NCI-H146 treated with DMSO at 0.1 percent for 48 hours (cell line): Measurements from ENCODE around the gene XRCC5.
"Not testable (repeated sequence)": the region's sequence is repeated elsewhere in the genome, so short reads cannot be mapped to it uniquely, and the experiment has no call there.

Experiments used
- DNase-seq: peaks from one replicate; lab custom pipeline; 2025; ENCODE audit not compliant: unreplicated experiment; lab: John Stamatoyannopoulos, UW

XRCC5 gene

DNA sequence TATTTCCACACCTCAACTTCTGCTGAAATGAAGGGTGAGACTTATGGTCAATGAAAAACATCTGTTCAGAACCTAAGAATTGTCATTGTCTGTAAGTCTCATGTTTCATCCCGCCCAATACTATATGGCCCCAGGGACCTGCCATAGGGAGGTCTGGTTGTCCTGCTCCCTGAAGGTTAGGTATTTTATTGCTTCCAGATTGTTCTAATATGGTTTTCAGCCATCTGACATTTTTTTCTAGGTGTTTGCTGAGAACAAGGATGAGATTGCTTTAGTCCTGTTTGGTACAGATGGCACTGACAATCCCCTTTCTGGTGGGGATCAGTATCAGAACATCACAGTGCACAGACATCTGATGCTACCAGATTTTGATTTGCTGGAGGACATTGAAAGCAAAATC lies 7.3 kb downstream of the XRCC5 start:
- DNase-seq: no peak

- no peak for DNase-seq
Measured at GRCh38 chr2:216117561-216118340, 8.6 kb downstream of the XRCC5 start.

GRCh38 chr2:216118474-216118873 lies 9.3 kb downstream of the XRCC5 start:
- no peak for DNase-seq

DNA sequence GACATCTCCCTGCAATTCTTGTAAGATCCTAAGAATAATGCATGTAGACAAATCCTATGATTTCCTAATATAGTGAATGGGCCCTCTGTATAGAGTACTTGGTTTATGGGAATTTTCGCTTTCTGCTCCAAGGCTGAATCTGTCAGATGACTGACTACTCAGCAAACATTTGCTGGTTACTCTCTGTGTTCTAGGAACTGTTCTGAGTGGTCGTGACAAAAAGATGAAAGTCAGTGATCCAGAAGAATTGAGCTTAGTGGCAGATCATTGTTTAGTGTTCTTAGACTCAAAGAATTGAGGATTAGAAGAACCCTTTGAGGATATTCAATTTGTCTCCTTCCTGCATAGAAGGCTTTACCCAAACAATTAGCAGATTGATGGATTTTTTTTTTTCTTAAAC lies 10.0 kb downstream of the XRCC5 start:
- DNase-seq: no peak

- no peak for DNase-seq
Measured at GRCh38 chr2:216119986-216120385, 10.8 kb downstream of the XRCC5 start.

GRCh38 chr2:216121255-216121654 lies 12.1 kb downstream of the XRCC5 start:
- no peak for DNase-seq

DNA sequence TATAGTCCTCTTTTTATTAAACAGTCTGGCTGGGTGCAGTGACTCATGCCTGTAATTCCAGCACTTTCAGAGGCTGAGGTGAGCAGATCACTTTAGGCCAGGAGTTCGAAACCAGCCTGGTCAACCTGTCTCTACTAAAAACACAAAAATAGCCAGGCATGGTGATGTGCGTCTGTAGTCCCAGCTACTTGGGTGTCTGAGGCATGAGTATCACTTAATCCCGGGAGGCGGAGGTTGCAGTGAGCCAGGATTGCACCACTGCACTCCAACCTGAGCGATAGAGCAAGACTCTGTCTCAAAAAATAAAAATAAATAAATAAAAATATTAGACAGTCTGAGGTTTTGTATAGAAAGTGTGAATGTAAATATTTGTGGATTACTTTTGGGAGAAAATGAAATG lies 17.8 kb downstream of the XRCC5 start:
- no peak for DNase-seq

DNA sequence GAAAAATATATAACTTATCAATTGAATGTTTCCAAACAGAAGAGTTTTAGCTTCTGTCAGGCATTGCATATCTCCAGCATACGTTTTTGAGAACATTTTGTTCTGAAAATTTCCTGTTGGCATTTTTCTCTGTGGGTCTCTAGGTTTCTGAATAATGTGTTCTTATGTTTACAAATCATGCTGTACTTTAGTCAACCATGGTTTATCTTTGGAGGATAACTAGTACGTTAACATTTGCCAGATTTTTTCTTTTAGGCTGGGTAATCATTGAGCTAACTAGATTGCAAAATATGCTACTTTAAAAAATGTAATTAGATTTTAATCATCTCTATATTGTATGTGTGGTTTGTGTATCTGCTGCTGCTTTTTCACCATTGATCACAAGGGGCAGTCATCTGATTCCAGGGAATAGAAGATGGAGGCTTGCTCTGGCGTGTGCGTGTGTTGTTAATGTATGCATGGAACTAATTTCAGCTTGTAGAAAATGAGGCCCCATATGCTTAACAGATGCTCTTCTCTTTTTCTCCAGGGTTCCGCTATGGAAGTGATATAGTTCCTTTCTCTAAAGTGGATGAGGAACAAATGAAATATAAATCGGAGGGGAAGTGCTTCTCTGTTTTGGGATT lies 21.3 kb downstream of the XRCC5 start:
- DNase-seq: no peak

DNA sequence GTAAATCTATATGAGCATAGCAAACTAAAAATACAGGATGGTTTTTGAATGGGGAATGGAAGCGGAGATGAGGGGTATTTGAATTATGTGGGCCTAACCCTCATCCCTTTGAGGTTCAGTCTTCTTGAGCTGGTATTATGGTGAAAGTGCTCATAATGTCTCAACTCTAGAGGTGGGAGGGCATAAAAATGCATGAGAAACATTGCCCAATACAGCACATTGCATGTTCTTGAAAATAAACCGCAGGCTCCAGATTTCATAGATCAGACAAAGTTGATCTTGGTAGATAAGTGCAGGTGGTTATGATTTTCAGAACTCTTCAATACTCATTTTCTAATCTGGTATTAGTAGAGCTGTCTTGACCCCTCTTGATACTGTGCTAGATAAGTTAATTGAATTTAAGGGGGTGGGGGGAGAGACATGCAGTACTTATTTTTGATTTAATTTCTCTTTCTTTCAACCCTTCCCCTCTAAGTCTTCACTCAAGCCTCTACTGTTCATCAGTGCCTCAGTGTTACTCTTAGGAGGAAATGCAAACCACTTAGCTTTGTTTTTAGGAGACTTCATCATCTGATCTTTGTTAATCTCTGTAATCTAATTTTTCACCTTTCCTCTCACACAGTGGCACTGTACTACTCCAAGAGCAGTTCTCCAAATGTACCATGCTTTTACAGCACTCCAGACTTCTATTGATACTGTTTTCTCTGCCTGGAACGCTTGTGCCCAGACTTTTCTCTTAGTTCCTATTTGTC lies 22.2 kb downstream of the XRCC5 start:
- no peak for DNase-seq

DNA sequence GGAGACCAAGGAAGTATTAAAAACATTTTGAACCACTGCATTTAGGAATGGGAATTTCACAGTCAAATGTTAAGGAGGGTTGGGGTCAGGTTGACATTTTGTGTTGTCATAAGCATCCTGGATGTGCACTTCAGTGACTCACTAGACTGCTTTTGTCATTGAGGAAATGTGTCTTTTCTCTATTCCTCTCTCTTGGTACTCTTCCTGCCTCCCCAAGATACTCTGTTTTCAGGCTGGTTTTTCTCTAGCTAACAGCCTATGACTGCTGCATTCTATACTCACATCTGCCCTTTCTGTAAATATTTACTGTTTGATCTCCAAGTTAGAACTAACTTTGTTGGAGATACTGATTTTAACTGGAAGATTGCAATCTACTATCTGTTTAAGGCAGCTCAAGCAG lies 23.4 kb downstream of the XRCC5 start:
- no peak for DNase-seq

DNA sequence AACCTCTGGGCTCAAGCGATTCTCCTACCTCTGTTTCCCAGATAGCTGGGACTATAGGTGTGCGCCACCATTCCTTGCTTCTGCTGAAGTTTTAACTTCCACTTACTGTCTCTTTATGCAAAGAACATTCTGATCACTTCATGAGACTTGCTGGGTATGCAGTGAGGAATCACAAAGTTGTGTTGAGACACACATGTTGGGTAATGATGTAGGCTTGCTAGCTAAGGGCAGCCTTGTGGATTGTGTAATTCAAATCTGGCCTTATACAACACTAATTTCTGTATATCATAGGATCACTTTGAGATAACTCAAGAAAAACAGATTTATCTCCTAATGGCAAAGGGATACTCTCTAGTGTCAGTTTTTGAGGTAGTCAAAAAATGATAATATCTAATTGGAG lies 24.2 kb downstream of the XRCC5 start:
- no peak for DNase-seq

DNA sequence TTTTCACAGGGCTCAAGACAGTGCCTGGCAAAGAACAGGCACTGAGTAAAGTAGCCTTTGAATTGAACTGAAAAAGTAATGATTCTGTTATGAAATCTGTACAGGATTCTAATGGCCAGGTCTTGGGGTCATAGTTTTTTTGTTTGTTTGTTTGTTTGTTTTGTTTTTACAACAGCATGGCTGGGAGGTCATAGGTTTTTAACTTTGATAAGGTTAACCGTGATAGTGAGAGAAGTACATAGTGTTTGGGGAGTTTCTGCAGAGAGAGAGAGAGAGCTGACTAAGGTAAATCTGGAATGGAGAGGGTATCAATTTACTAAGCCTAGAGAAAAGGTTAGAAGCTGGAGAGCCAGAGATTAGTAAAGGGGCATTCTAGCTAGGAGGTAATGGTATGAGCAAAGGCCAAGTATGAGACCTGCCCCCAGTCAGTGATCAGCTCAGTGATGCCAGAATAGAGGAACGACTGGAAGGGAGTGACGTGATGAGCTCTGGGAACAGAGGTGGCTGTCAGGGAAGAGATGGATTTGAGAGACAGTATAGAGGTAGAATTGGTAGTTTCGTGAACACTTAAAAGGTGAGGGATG lies 25.9 kb downstream of the XRCC5 start:
- DNase-seq: no peak

- DNase-seq: no peak
Measured at GRCh38 chr2:216139884-216140283, 30.7 kb downstream of the XRCC5 start.

GRCh38 chr2:216141516-216141915 lies 32.4 kb downstream of the XRCC5 start:
- DNase-seq: not testable (repeated sequence)

DNA sequence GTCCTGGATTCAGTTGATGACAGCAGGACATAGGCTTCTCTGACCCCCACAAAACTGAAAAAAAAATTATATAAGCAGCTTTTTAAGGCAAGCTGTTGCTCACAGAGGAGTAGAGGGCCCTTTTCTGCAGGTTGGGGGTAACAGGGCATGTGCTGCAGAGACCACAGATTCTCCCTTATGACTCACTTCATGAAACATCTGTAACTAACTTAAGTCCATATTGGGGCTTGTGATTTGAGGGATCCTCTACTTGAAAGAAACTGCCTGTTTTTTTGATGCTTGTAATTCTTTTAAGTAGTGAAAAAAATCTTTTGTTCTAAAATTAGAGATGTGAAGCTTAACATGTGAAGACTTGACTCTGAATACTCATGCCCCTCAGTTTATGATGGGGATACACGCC lies 33.4 kb downstream of the XRCC5 start:
- no peak for DNase-seq

GRCh38 chr2:216144372-216144771 lies 35.2 kb downstream of the XRCC5 start:
- DNase-seq: no peak

GRCh38 chr2:216144857-216145256 lies 35.7 kb downstream of the XRCC5 start:
- DNase-seq: no peak

GRCh38 chr2:216146573-216146972 lies 37.4 kb downstream of the XRCC5 start:
- no peak for DNase-seq

GRCh38 chr2:216147172-216148131 lies 38.3 kb downstream of the XRCC5 start:
- DNase-seq: no peak

GRCh38 chr2:216148983-216149382 lies 39.8 kb downstream of the XRCC5 start:
- DNase-seq: no peak

GRCh38 chr2:216149741-216150140 lies 40.6 kb downstream of the XRCC5 start:
- no peak for DNase-seq
